Upper lobe of left lung (tissue), 4 donors: ENCODE results near the gene RAD51AP1.

Source experiments
- EP300 ChIP-seq, 4 donors: sonication (generic); formaldehyde crosslinking; IDR thresholded peaks; one replicate each; pipeline ENCODE4 v1.5.1; 2017; ENCODE audit warnings: antibody characterized with exemption in 4 of 4, control low read depth in 2 of 4
- POLR2A ChIP-seq, 4 donors: fragments of 450-650 bp; IDR thresholded peaks; one replicate each; pipeline ENCODE4 v1.5.1; 2016 to 2017; ENCODE audit warnings: antibody characterized with exemption in 4 of 4, mild to moderate bottlenecking in 2 of 4
- POLR2AphosphoS5 ChIP-seq, 2 donors: sonication (generic); formaldehyde crosslinking; IDR thresholded peaks; one replicate each; pipeline ENCODE4 v1.5.1; 2017; ENCODE audit warnings: antibody characterized with exemption in 2 of 2
- TF ChIP-seq, protein P1 (sequence below), 6 experiments: fragments of 450-650 bp in 4 of 6; fragments of 200-600 bp in 2 of 6; sonication (generic) in 2 of 6; IDR thresholded peaks; one replicate each; pipeline ENCODE4 v1.5.1; 2016 to 2019; ENCODE audit warnings: antibody characterized with exemption in 6 of 6

DNA sequence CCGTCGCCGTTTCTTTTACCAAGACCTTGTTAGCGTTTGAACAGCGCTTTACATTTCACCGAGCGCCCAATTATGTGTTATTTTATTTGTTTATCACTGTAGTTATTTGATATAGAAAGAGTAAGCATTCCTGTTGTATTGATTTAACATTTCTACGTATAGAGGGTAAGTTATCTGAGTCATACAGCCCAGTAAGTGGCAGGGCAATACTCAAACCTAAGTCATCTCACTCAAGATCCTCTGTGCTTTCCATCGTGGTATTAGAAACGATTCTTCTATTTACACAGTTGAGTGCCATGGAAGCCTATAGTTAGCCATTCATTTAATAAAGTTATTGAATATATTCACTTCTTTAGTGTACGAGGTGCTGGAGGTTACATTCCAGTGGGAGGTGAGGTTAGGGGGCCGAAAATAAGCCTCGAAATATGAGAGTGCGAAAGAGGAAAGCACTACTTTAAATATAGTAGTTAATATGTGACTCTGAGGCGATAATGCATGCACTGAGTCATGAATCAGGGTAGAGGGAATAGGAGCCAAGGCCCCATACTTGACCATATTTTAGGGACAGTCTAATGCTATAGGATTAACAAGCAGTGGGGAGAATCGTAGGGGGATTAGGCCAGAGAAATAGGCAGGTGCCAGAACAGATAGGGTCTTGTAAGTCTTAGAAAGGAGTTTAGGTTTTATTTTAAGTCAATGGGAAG lies 629 bp downstream of the RAD51AP1 start:
- TF ChIP-seq, protein P1, sequence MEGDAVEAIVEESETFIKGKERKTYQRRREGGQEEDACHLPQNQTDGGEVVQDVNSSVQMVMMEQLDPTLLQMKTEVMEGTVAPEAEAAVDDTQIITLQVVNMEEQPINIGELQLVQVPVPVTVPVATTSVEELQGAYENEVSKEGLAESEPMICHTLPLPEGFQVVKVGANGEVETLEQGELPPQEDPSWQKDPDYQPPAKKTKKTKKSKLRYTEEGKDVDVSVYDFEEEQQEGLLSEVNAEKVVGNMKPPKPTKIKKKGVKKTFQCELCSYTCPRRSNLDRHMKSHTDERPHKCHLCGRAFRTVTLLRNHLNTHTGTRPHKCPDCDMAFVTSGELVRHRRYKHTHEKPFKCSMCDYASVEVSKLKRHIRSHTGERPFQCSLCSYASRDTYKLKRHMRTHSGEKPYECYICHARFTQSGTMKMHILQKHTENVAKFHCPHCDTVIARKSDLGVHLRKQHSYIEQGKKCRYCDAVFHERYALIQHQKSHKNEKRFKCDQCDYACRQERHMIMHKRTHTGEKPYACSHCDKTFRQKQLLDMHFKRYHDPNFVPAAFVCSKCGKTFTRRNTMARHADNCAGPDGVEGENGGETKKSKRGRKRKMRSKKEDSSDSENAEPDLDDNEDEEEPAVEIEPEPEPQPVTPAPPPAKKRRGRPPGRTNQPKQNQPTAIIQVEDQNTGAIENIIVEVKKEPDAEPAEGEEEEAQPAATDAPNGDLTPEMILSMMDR (IDR thresholded peaks at IDR 0.05) = no peak
- TF ChIP-seq POLR2A (IDR thresholded peaks at IDR 0.05) (no peak), EP300 (IDR thresholded peaks at IDR 0.05) (no peak), POLR2AphosphoS5 (IDR thresholded peaks at IDR 0.05) (no peak)
